NAMALWA (cell line): ENCODE measurements around the gene NSD2.

Experiments
- DNase-seq: peaks from one replicate; pipeline ENCODE4 v3.0.0-alpha.2; 2015; ENCODE audit warnings: low spot score

NSD2 gene

DNA sequence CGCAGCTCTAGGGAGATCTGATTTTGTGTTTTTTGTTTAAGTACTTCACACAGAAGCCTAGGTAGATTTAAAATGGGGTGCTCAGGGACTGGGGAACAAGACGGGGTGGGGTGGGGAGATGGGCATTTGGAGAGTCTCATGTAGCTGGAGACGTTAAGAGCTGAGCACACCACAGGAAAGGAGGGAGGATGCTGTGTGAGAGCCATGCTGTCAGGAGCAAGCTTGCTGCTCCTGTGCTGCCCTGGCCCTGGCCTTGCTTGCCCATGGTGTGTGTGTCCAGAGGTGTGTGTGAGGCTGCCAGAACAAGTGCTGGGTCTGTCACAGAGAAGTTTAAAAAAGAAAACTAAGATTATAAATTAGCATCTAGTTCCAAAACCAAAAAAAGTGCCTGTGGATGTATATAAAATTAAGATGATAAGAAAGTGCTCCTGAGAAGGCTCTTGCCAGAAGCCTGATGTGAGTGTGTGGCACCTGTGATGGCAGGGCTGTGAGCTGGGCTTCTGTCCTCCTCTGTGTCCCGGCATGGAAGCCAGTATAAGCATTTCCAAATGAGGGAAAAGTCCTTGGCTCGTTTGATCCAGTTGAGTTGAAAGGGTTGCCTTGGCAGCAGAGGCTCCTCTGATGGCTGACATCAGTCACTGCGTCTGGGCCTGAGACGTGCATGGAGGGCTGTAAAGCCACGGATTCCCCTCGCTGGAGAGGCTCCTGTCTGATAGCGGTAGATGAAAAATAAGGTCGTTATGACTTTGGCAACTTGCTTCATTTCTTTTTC lies 74.1 kb downstream of the NSD2 start:
- DNase-seq, result no peak

DNA sequence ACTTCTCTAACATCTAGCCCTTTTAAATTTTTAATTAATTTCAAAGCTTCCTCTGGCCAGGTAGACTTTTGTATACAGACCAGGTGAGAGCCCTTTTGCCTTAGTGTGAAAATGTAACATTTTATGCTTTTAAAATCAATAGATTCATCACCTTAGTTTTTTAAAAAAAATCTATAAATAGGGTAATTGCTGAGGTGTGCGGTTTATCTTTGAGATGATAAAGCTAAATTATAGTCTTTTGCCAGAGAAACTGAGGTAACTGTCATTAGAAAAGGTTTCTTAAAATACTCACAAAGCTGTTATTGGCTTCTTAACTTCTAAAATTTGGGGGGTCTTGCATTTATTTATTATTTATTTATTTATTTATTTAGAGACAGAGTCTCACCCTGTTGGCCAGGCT lies 74.7 kb downstream of the NSD2 start:
- DNase-seq, result no peak

DNA sequence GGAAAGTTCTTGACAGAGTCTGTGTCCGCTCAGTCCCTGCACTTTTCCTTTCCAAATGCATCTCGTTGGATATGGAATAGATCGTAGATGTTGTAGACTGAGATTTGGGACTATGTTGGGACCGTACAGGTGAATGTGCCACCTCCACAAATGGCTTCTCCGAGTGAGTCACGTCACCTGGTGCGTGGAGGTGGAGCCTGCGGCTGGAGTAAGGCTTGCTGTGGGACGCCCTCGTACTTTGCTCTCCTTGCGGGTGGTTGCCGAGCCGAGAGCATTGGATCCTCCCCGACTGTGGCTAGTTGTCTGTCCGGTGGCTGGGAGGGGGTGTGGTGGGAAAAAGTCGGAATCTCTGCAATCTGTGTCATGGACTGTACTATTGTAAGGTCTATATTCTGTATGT lies 77.0 kb downstream of the NSD2 start:
- no peak for DNase-seq

DNA sequence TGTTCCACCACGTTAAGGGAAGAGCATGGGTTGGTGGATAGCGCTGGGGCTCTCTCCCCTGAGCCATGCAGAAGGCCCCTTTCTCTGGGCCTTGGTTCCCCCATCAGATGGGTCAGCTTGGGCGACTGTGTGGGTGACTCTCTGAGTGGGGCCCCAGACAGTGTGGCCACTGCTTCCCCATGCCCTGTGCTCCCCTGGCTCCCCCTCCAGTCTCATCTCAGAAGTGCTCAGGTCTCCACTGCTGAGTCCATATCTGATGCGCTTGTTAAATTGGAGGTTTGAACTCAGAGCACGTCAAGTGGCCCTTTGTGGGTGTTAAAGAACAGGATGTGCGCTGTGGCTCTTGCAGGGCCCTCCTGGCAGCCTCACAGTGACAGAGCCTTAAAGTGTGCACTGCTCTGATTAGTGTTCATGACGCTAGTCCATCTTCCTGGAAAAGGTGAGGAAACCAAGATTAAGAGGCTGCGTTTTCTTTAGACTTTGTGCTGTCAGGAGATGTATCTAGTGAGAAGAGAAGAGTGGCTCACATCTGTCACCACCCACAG lies 77.8 kb downstream of the NSD2 start:
- DNase-seq, result no peak

DNA sequence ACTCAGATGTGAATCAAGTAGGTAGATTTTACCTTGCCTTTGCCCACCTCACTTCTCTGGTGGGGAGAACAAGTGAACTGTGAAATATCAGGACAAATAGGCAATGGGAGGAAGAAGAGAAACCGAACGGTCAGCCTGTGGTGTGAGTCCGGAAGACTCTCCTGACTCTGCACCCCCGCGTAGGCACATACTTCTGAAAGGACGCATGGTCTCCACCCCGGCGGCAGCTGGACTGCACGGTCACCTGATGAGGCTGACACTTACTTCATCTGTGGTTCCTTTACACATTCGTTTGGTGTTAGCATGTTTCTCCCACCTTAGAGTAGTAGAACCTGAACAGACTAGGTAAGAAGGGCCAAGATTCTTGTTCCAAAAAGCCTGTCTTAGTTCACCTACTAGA lies 79.2 kb downstream of the NSD2 start:
- no peak for DNase-seq

DNA sequence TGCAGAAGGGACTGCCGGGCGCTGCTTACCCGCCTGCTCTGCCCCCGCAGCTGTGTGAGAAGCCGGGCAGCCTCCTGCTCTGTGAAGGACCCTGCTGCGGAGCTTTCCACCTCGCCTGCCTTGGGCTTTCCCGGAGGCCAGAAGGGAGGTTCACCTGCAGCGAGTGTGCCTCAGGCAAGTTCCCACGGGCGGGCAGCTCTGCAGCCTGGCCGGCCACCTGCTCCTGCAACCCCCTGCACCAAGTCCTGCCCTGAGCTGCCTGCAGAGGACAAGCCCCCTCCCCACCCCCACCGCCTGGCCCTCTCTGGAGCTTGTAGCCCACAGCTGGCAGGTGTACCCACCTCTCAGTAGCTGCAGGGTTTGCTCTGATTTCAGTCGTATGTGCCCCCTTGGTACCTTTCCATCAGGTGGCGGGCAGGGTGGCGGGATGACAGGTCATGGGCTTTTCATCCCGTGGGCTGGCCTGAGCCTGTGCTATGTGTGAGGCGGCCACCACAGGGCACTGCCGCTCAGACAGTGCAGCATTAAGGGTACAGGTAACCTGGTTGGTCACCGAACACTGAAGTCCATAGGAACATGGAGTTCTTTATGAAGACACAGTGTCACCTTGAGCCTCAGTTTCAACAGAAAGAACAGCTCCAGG lies 81.0 kb downstream of the NSD2 start:
- DNase-seq, result no peak

DNA sequence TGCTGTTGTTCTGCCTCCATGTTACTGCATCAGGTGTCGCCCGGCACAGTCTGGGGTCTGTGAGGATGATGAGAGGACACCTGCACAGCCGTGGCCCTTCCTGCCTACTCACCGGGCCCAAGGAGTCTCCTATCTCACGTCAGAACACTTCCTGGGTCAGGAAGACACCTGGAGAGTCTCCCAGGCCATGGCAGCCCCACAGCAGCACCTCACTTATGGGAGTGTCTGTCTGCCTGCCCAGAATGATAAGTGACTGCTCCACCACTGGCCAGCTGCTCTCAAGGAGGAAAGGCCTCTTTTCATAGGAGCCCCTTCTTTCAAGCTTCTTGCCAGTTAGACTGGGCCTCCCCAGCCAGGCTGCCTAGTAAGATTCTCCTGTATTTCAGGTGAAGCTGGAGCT lies 81.5 kb downstream of the NSD2 start:
- DNase-seq, result no peak

DNA sequence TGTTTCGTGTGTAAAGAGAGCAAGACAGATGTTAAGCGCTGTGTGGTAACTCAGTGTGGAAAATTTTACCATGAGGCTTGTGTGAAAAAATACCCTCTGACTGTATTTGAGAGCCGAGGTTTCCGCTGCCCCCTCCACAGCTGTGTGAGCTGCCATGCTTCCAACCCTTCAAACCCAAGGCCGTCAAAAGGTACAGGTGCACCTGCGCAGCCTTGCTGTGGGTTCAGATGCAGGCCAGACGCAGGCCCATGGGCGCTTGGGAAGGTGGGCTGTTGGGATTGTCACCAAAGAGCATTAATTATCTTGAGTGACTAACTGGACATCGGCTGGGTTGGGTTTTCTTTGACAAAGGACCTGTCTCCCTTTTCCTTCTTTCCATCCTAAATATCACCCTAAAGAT lies 82.1 kb downstream of the NSD2 start:
- DNase-seq, result no peak

DNA sequence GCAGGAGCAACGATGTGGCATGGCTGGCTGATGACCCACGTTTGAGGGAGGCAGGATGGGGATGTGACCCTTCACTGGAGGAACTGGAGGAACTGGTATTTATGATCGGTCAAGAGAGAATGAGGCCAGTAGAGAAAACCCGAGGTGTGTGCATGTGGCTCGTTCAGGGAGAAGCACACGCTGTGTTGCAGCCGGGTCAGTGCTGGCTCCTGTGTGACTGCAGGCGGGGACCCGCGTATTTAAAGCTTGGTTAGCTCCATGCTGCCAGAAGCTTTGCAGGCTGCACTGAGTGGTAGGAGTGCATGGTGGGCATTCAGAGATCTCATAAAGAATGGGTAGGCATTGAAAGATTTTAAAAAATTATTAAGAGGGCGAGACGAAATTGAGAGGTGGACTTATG lies 85.4 kb downstream of the NSD2 start:
- DNase-seq, result no peak

DNA sequence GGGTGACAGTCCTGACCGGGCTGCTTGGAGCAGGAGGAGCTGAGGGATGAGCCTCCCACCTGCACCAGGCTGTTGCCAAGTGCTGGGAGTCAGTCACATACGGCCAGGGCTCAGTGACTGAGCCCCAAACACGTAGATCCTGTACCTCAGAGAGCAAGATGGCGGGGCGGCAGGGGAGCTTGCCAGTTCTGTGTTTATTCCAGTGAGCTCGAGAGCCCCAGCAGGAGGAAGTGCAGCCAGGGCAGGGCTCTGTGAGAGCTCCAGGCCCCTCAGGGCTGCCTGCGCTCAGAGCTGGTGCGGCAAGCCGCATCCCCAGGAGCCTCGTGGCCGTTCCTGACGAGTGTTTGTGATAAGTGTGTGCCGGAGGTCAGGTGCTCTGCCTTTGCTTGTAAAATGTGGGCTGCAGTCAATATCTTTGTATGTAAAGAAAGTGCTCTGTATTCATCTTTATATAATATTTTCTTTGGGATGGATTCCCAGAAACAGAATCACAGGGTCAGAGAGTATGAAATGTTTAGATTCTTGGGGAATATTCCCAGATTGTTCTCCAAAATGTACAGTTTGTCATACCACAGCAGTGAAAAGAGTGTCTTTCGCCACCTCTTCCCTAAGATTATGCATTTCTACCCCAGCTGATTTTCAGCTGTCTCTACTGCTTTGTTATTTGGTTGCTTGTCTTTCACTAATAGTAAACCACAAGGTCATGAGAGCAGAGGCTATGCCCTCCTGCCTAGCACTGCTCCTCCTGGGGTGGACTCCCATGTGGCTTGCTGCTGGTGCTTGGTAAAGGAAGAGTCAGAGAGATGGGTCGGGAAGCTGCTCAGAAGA lies 87.3 kb downstream of the NSD2 start:
- DNase-seq, result no peak

DNA sequence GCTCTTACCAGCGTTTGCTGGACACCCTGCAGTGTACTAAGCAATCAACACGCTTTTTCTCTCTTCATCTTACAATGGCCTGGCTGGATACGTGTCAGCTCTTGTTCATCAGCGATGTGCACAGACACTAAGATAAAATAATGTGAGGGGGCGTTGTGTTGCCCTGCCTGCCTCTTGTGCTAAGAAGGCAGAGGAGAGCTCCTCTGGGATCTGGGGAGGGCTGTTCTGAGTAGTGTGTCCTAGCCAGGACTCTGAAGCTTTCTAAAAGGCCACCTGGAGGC lies 87.9 kb downstream of the NSD2 start:
- DNase-seq, result no peak

DNA sequence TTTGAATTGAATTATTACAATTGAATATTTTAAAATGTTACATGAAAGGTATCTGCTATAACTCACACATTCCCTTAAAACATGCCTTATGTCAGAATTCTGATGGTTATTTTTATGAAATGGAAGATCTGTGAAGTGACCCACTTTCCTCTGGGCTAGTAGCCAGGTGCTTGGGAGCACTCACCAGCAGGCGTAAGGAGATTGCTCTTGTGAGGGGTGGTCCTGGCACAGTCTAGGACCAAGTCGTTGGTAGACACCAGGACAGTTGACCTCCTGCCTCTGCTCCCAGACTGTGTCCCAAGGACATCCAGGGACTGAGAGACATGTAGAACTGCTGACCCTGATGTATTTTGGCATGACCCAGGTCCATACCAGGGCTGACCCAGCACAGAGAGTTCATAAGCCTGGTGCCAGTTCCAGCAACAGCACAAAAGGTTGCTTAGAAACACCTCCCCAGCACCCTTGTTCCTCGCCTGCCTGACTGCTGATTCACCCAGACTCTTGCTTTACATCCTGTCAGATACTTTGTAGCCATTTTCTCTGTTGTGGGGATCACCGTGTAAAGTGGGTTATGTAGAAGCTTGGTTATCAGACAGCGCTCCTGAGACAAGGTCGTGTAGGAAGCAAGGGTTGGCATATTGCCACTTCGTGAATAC lies 89.1 kb downstream of the NSD2 start:
- no peak for DNase-seq

DNA sequence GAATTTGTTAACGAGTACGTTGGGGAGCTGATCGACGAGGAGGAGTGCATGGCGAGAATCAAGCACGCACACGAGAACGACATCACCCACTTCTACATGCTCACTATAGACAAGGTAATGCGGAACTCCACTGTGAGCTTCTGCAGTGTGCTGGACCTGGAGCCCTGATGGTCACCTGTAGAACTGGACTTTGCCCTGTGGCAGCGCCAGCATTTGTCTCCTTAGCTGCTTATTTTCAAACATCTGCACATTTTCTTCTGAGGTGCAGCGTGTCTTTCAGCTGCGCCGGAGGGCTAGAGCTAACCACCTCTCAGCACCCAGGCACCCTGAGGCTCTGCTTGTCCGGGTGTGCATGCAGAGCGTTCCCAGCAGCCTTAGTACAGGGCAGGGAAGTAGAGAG lies 89.8 kb downstream of the NSD2 start:
- no peak for DNase-seq

DNA sequence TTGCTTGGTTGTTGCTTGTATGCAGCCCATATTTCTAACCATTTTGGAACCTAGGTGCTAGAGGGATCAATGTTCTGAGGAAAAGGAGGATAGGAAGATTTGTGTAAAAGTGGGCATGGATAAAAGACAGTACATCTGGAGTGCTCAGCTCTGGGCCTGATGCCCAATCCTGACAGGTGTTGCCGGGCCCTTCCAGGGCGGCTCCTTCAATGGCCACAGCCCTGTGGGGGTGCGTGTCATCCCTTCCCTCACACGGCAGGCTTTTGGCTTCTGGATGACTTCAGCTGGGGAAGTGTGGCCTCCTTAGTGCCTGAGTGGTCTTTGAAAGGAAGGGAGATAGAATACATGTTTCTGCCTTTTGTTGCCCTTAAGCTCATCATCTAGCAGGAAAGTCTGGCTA lies 90.4 kb downstream of the NSD2 start:
- no peak for DNase-seq

DNA sequence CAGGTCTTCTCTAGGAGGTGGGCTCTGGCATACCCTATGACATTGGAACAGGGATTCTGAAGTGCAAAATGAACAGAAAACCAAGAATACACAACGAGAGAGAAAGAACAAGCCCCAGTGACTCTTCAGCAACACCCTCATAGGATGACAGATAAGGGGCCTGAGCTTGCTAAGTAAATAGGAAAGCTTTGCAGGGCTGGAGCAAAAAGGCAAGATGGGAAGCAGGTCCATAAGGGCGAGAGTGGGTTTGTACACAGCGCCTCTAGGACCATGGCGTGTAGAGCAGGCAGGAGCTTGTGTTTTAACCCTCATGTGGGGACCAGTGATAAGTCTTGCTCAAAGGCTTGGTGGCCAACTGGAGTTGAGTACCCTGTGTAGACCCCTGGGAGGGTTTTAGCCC lies 91.8 kb downstream of the NSD2 start:
- DNase-seq, result no peak

DNA sequence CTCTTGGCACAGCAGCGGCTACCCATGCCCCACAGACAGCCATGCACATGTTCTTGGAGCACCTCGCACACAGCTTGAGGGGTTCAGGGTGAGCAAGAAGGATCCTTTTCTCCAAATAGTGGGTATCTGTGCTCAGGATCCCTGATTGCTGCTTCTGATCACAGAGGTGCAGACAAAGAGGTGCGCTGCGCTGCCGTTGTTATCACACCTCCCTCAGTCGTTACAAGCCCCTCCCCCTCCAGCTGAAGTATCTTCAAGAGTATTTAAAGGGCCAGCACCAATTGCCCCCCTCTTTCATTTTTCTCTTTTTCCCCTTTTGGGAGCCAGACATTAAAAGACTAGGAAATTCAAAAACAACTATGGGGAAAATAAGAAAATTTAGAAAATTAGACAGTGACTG lies 93.2 kb downstream of the NSD2 start:
- DNase-seq, result no peak

DNA sequence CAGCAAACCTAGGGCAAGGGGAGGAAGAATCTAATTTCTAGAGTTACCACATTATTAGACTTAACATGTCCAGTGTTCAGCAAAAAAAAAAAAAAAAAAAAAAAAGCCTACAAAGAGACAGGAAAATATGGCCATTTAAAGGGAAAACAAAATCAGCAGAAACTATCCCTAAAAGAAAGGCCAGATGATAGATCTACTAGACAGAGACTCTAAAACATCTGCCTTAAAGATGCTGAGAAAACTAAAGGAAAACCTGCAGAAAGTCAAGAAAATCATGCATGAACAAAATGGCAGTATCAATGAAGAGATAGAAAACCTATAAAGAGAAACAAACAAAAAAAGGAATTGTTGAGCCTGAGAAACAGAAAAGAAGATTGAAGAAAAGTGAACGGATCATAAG lies 93.8 kb downstream of the NSD2 start:
- DNase-seq, result no peak

DNA sequence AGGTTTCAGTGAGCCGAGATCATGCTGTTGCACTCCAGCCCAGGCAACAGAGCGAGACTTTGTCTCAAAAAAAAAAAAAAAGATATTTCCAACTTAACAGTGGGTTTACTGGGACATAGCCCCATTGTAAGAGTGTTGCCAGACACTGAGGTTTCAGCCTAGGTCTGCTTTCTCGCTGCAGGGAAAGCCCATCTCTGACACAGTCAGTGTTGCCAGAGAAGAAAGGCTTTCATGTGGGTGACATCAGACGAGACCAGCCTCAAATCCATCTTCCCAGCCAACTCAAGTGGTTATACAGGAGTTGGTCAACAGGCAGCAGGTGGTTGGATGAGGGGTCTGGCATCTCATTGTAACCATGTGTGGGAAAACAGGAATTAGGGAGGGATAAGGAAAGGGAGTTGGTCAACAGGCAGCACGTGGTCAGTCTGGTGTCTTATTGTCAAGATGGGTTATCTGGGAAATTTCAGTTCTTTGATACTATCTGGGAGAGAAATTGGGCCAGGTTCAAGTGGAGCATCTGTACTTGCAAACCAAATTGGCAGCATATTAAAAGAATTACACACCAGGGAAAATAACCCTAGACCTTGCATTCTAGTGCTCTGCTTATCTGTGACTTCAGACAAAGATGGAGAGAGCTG lies 96.4 kb downstream of the NSD2 start:
- DNase-seq, result no peak

DNA sequence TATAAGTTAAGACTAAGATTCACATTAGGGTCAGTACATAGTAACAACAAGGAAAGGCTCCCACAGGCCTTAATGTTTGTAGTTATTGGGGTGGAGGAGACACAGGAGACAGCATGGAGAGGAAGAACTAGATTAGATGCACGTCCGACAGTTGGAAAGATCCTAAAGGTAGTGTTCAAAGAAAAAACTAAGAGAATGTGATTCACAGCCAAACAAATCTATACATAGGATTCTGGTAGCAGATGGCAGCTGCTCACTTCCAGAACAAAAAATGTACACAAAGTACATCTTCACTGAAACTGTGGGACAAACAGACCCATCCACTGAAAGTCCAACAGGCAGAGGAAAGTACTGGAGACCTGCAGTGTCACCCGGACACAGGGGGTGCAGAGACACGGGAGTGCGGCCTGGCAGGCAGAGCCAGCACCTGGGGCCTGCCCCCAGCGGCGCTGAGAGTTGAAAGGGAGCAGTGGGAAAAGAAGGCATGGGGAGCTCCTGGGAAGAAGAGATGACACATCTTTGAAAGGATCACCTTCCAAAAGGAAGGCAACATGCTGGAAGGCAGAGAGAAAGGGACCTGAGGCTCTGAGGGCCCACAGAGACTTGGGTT lies 97.6 kb downstream of the NSD2 start:
- DNase-seq, result no peak

DNA sequence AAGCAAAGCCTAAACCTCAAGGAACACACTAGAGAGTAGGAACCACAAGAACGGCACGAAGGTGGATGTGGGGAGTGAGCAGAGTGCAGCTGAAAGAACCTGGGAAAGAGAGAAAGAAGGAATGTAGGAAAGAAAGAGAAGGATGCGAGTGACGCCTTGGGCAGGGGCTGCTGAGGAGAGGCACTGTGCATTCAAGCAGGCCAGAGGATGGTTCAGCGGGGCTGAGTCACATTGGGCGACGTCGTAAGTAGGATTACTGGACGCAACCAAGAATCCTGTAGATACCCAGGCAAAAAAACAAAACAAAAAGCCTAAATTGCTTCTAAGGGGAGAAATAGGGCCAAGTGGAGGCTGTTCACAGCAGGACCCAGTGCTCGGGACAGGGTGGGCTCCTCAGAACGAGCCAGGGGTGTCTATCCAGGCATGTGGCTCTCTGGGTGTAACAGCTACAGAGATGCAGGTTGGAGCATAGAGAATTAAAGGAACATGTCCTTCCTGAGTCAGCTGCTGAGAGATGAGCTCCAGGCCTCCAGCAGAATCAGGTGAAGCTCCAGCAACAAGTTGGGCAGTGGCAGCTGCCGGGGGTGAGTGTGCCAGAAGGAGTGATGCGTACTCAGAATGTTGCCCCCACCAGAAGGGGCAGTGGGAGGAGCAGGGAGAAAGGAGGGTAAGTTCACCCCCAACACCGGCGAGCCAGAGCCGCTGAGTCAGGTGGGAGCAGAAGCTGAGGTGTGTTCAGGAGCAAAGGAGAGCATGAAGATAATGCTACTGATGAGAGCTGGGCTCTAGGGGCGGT lies 98.9 kb downstream of the NSD2 start:
- DNase-seq, result no peak

DNA sequence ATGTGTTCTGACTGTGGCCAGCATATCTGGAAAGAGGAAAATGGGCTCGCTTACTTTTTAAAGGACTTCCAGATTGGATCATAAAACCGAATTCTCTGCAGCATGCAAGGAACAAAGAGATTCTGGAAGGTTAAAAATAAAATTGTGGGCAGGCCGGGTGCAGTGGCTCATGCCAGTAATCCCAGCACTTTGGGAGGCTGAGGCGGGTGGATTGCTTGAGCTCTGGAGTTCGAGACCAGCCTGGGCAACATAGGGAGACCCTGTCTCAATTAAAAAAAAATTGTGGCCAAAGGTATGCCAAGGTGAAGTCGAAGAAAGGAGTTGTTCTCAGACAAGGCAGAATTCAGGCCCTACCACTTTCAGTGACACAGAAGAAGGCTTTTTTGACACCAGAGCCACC lies 99.7 kb downstream of the NSD2 start:
- no peak for DNase-seq
